A549 (cell line): ENCODE measurements around the gene ACO2. TPM values are rescaled to one million over a fixed set of nuclear protein-coding genes. Genes with fewer than 3 reads are reported as not detected.

ENCODE experiments used
- ATAC-seq, 2 experiments: fragments of 200-7000 bp in 1 of 2; fragments of >200 bp in 1 of 2; cut with Nextera tagmentation in 1 of 2; cut with Tn5 transposase in 1 of 2; 3 replicates each; pipeline versions ENCODE4 v1.8.0 to v1.9.1; 2018 to 2020; ENCODE audit warnings: mild to moderate bottlenecking in 1 of 2, moderate library complexity in 1 of 2
- CTCF ChIA-PET: fragments of 300-600 bp; sonication (Branson Sonifier 250); formaldehyde crosslinking; extraction: SDS; loops from one replicate; lab custom pipeline; 2021; ENCODE audit warnings: antibody characterized with exemption, inconsistent platforms; lab: Yijun Ruan, JAX
- POLR2A ChIA-PET: fragments of 350-600 bp; formaldehyde crosslinking; extraction: SDS; loops from one replicate; lab custom pipeline; 2021; ENCODE audit warnings: antibody characterized with exemption, inconsistent platforms; lab: Yijun Ruan, JAX
- DNase-seq, 2 experiments: peaks; one replicate each; pipeline versions ENCODE4 v3.0.0 to v3.0.0-alpha.2; 2011 to 2016; ENCODE audit warnings: low read depth in 1 of 2, low spot score in 1 of 2
- FAIRE-seq: peaks from 2 replicates; lab custom pipeline; 2011; peaks lifted over from hg19 to GRCh38; lab: Jason Lieb, UNC
- H3K27ac ChIP-seq, 2 experiments: fragments of >200 bp; sonication (Bioruptor Twin); formaldehyde crosslinking; 3 replicates each; pipeline ENCODE4 v1.5.1; 2016 to 2017
- H3K4me1 ChIP-seq: fragments of >200 bp; sonication (Bioruptor Twin); formaldehyde crosslinking; 3 replicates; pipeline ENCODE4 v1.6.1; 2016
- H3K4me2 ChIP-seq: fragments of >200 bp; sonication (Bioruptor Twin); formaldehyde crosslinking; 3 replicates; pipeline ENCODE4 v1.6.1; 2016
- H3K4me3 ChIP-seq: fragments of >200 bp; sonication (Bioruptor Twin); formaldehyde crosslinking; 3 replicates; pipeline ENCODE4 v1.5.1; 2016
- H3K9me3 ChIP-seq: fragments of >200 bp; sonication (Bioruptor Twin); formaldehyde crosslinking; 3 replicates; pipeline ENCODE4 v1.6.1; 2016
- CBX2 ChIP-seq: fragments of 200-600 bp; sonication (generic); IDR thresholded peaks from 2 replicates; pipeline ENCODE4 v1.6.1; 2016; ENCODE audit warnings: low read depth, mild to moderate bottlenecking, borderline replicate concordance
- CBX8 ChIP-seq: fragments of 200-600 bp; sonication (generic); IDR thresholded peaks from 2 replicates; pipeline ENCODE4 v1.6.1; 2016
- CEBPB ChIP-seq, 2 experiments: fragments of >200 bp in 1 of 2; sonication (Bioruptor Twin) in 1 of 2; formaldehyde crosslinking in 1 of 2; IDR thresholded peaks; 2 replicates each; pipeline ENCODE4 v1.6.1; 2012 to 2016
- CHD4 ChIP-seq: fragments of 200-600 bp; sonication (generic); IDR thresholded peaks from 2 replicates; pipeline ENCODE4 v1.6.1; 2016; ENCODE audit warnings: antibody characterized with exemption, mild to moderate bottlenecking, borderline replicate concordance
- CTCF ChIP-seq: fragments of >200 bp; sonication (Bioruptor Twin); formaldehyde crosslinking; IDR thresholded peaks from 3 replicates; pipeline ENCODE4 v1.5.1; 2016
- FOXS1 ChIP-seq: fragments of 250-450 bp; sonication (Bioruptor Pico); IDR thresholded peaks from 2 replicates; pipeline ENCODE4 v1.5.0; 2020; ENCODE audit warnings: mild to moderate bottlenecking, moderate library complexity
- GATA3 ChIP-seq: IDR thresholded peaks from 2 replicates; pipeline ENCODE4 v1.6.1; 2012; ENCODE audit warnings: borderline replicate concordance
- HDAC2 ChIP-seq: fragments of 200-600 bp; sonication (generic); IDR thresholded peaks from 2 replicates; pipeline ENCODE4 v1.6.1; 2016
- HOXA7 ChIP-seq: fragments of 250-450 bp; sonication (Bioruptor Pico); IDR thresholded peaks from 2 replicates; pipeline ENCODE4 v1.5.0; 2020; ENCODE audit warnings: mild to moderate bottlenecking, moderate library complexity
- HOXB13 ChIP-seq: fragments of 250-450 bp; sonication (Bioruptor Pico); IDR thresholded peaks from 2 replicates; pipeline ENCODE4 v1.5.0; 2020; ENCODE audit warnings: low read depth, mild to moderate bottlenecking, moderate library complexity
- HOXB5 ChIP-seq: fragments of 250-450 bp; sonication (Bioruptor Pico); IDR thresholded peaks from 2 replicates; pipeline ENCODE4 v1.5.0; 2020; ENCODE audit warnings: mild to moderate bottlenecking, moderate library complexity
- KDM1A ChIP-seq: fragments of 200-600 bp; sonication (generic); IDR thresholded peaks from 2 replicates; pipeline ENCODE4 v1.6.1; 2016; ENCODE audit warnings: low read depth, mild to moderate bottlenecking
- MAFK ChIP-seq: fragments of 450-650 bp; IDR thresholded peaks from 2 replicates; pipeline ENCODE4 v1.6.1; 2014; ENCODE audit not compliant: partially characterized antibody
- MAZ ChIP-seq: fragments of 150-350 bp; IDR thresholded peaks from 2 replicates; pipeline ENCODE4 v1.6.1; 2014; ENCODE audit warnings: antibody characterized with exemption, low read depth, low read length, borderline replicate concordance
- MYC ChIP-seq: IDR thresholded peaks from 2 replicates; pipeline ENCODE4 v1.6.1; 2012; ENCODE audit warnings: mild to moderate bottlenecking, inconsistent platforms, low read length, improper control_type of control experiment, borderline replicate concordance
- NPAS2 ChIP-seq: fragments of 250-450 bp; sonication (Bioruptor Pico); IDR thresholded peaks from 2 replicates; pipeline ENCODE4 v1.8.0; 2022; ENCODE audit warnings: mild to moderate bottlenecking, moderate library complexity, borderline replicate concordance
- PHF8 ChIP-seq: fragments of 200-600 bp; sonication (generic); IDR thresholded peaks from 2 replicates; pipeline ENCODE4 v1.6.1; 2016; ENCODE audit warnings: low read depth, mild to moderate bottlenecking, antibody characterized with exemption, moderate library complexity, borderline replicate concordance
- POLR2A ChIP-seq: IDR thresholded peaks from 2 replicates; pipeline ENCODE4 v1.6.1; 2012; ENCODE audit warnings: mild to moderate bottlenecking, low read length
- RAD21 ChIP-seq, 2 experiments: fragments of >200 bp in 1 of 2; sonication (Bioruptor Twin) in 1 of 2; formaldehyde crosslinking in 1 of 2; IDR thresholded peaks in 1 of 2; conservative IDR thresholded peaks in 1 of 2; 2 replicates in 1 of 2; 3 replicates in 1 of 2; pipeline ENCODE4 v1.6.1; 2012 to 2018; ENCODE audit warnings: inconsistent platforms in 1 of 2
- RCOR1 ChIP-seq: fragments of 150-350 bp; IDR thresholded peaks from 2 replicates; pipeline ENCODE4 v1.6.1; 2014; ENCODE audit warnings: antibody characterized with exemption, low read length, low read depth
- RNF2 ChIP-seq: fragments of 200-600 bp; sonication (generic); IDR thresholded peaks from 2 replicates; pipeline ENCODE4 v1.6.1; 2016; ENCODE audit warnings: low read depth, mild to moderate bottlenecking, antibody characterized with exemption, moderate library complexity, borderline replicate concordance
- SMC3 ChIP-seq: fragments of >200 bp; sonication (Bioruptor Twin); formaldehyde crosslinking; IDR thresholded peaks from 3 replicates; pipeline ENCODE4 v1.6.1; 2018; ENCODE audit warnings: inconsistent platforms
- TFCP2L1 ChIP-seq: fragments of 250-450 bp; sonication (Bioruptor Pico); IDR thresholded peaks from 2 replicates; pipeline ENCODE4 v1.5.0; 2021; ENCODE audit warnings: mild to moderate bottlenecking
- USF2 ChIP-seq: fragments of 450-650 bp; IDR thresholded peaks from 2 replicates; pipeline ENCODE4 v1.6.1; 2014; ENCODE audit warnings: antibody characterized with exemption
- ZFP36 ChIP-seq: fragments of 450-650 bp; IDR thresholded peaks from 2 replicates; pipeline ENCODE4 v1.6.1; 2014; ENCODE audit warnings: borderline replicate concordance; ENCODE audit not compliant: partially characterized antibody
- ZNF302 ChIP-seq: fragments of 250-450 bp; sonication (Bioruptor Pico); IDR thresholded peaks from 2 replicates; pipeline ENCODE4 v1.9.0; 2021; ENCODE audit warnings: inconsistent platforms, mild to moderate bottlenecking, moderate library complexity
- ZSCAN20 ChIP-seq: fragments of 250-450 bp; sonication (Bioruptor Pico); IDR thresholded peaks from 2 replicates; pipeline ENCODE4 v1.8.0; 2022; ENCODE audit warnings: mild to moderate bottlenecking, moderate library complexity
- WGBS: methylation state at CpG from one replicate; pipeline ENCODE4 v1.1.6; 2017; ENCODE audit errors: missing lambda C conversion rate; 5-methylcytosine and 5-hydroxymethylcytosine counted together
- polyA plus RNA-seq, 4 experiments: library from polyadenylated mRNA; depleted of rRNA in 3 of 4; stranded (reverse); fragments of >200 nt; fragmentation: RNase III in 1 of 4; extraction: RNeasy Plus Mini Kit Qiagen cat#74134 plus additional on column Dnase treatment in 1 of 4; gene quantifications; 2 replicates in 3 of 4; 3 replicates in 1 of 4; pipeline ENCODE4 v1.2.3, GENCODE V29; 2011 to 2017
- TF ChIP-seq, protein P1 (sequence below): fragments of 250-450 bp; sonication (Bioruptor Pico); IDR thresholded peaks from 2 replicates; pipeline ENCODE4 v1.5.0; 2021; ENCODE audit warnings: mild to moderate bottlenecking, moderate library complexity, borderline replicate concordance
- TF ChIP-seq, protein P2 (sequence below): fragments of 150-350 bp; IDR thresholded peaks from 2 replicates; pipeline ENCODE4 v1.6.1; 2014; ENCODE audit warnings: low read depth, mild to moderate bottlenecking, low read length
- TF ChIP-seq, protein P3 (sequence below): fragments of >200 bp; sonication (Bioruptor Twin); formaldehyde crosslinking; IDR thresholded peaks from 2 replicates; pipeline ENCODE4 v1.6.1; 2016

The ACO2 gene
- polyA plus RNA-seq, 2 of the 4 experiments (the other 2 are of a cell fraction) = 30.7 to 43.7 TPM

- peak; percentile 60 to 72 for DNase-seq
- Histone ChIP-seq H3K4me3 (no peak overlapping the region), H3K27ac (no peak overlapping the region), H3K4me2 (no peak overlapping the region), H3K9me3 (no peaks in the 10 kb centered on the region), H3K4me1 (no peaks in the 10 kb centered on the region)
- POLR2A ChIA-PET = interaction anchor here (0.5 to 1.0 kb wide), 2 partner anchors 13 to 68 kb away, joined by 3 to 5 read pairs; partner anchors contain the start of gene PMM1
- WGBS = 60% methylated on average over 6 of the region's 9 CpGs
- peak; percentile 89 for ATAC-seq
- no peak for FAIRE-seq
- CTCF ChIA-PET = interaction anchor here (0.6 to 2.9 kb wide), 15 partner anchors 8 to 97 kb away, joined by 3 to 12 read pairs (median 5); partner anchors contain the start of genes CSDC2, PMM1 and POLR3H
- TF ChIP-seq, protein P1, sequence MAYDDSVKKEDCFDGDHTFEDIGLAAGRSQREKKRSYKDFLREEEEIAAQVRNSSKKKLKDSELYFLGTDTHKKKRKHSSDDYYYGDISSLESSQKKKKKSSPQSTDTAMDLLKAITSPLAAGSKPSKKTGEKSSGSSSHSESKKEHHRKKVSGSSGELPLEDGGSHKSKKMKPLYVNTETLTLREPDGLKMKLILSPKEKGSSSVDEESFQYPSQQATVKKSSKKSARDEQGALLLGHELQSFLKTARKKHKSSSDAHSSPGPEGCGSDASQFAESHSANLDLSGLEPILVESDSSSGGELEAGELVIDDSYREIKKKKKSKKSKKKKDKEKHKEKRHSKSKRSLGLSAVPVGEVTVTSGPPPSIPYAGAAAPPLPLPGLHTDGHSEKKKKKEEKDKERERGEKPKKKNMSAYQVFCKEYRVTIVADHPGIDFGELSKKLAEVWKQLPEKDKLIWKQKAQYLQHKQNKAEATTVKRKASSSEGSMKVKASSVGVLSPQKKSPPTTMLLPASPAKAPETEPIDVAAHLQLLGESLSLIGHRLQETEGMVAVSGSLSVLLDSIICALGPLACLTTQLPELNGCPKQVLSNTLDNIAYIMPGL (CRISPR knock-in tag) = no peak
- TF ChIP-seq CEBPB (IDR thresholded peaks at IDR 0.05) = no peak
- no peak for TF ChIP-seq CBX8
- TF ChIP-seq ZSCAN20 = no peak
- no peak for TF ChIP-seq MAFK
- TF ChIP-seq USF2 = no peak
- no peak for TF ChIP-seq MAZ
- TF ChIP-seq RCOR1 = no peak
- TF ChIP-seq FOXS1 (CRISPR knock-in tag) = no peak
- no peak for TF ChIP-seq HOXA7
- no peak for TF ChIP-seq HDAC2
- TF ChIP-seq HOXB13 = no peak
- TF ChIP-seq CTCF = peak; percentile 56
- peak; percentile 73 for TF ChIP-seq SMC3
- no peak for TF ChIP-seq RNF2
- no peak for TF ChIP-seq POLR2A
- TF ChIP-seq ZFP36 = no peak
- TF ChIP-seq, protein P2, sequence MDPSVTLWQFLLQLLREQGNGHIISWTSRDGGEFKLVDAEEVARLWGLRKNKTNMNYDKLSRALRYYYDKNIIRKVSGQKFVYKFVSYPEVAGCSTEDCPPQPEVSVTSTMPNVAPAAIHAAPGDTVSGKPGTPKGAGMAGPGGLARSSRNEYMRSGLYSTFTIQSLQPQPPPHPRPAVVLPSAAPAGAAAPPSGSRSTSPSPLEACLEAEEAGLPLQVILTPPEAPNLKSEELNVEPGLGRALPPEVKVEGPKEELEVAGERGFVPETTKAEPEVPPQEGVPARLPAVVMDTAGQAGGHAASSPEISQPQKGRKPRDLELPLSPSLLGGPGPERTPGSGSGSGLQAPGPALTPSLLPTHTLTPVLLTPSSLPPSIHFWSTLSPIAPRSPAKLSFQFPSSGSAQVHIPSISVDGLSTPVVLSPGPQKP = no peak
- peak; percentile 61 to 74 for TF ChIP-seq RAD21 (conservative IDR thresholded peaks at IDR 0.05 in 1 of 2, IDR thresholded peaks at IDR 0.05 in 1 of 2)
- no peak for TF ChIP-seq GATA3
- TF ChIP-seq CHD4 = no peak
- no peak for TF ChIP-seq NPAS2
These were observed 108.0 kb downstream of the ACO2 start for GRCh38 chr22:41576877-41577276.

DNA sequence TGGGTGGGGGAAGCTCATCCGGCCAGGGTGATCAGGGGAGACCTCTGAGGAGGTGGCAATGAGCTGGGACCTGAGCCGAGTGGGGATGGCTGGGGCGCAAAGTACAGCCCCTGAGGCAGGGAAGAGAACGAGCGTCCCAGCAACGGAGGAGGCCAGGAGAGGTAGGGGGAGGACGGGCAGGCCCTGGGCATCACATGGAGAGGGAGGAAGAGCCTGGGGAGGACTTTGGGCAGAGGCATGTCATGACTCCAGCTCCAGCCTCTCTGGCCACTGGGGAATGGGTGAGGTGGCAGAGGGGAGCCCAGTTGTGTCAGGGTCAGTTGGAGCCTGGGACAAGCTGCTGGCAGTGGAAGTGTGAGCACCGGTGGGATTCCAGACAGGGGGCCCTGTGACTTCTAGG, 109.2 kb downstream of the ACO2 start:
- POLR2A ChIA-PET = interaction anchor here (2.4 kb wide), 1 partner anchor 12 kb away, joined by 12 read pairs; the partner anchor contains the start of gene PMM1
- Histone ChIP-seq H3K9me3 (no peaks in the 10 kb centered on the region), H3K4me3 (no peak overlapping the region), H3K27ac (no peak overlapping the region), H3K4me1 (no peaks in the 10 kb centered on the region), H3K4me2 (no peak overlapping the region)
- DNase-seq (no peak), FAIRE-seq (no peak), ATAC-seq (no peak)
- WGBS = 88% methylated on average over 8 of the region's 8 CpGs
- CTCF ChIA-PET = interaction anchor here (0.7 to 2.9 kb wide), 9 partner anchors 8 to 34 kb away, joined by 3 to 12 read pairs (median 5); partner anchors contain the start of gene POLR3H
- TF ChIP-seq PHF8 (no peak), TFCP2L1 (CRISPR knock-in tag) (no peak), HOXB5 (CRISPR knock-in tag) (no peak), ZNF302 (CRISPR knock-in tag) (no peak), CBX2 (no peak), CTCF (no peak), ZSCAN20 (no peak), KDM1A (no peak), MYC (no peak), SMC3 (no peak), CBX8 (no peak), HOXA7 (no peak)
- TF ChIP-seq, protein P3, sequence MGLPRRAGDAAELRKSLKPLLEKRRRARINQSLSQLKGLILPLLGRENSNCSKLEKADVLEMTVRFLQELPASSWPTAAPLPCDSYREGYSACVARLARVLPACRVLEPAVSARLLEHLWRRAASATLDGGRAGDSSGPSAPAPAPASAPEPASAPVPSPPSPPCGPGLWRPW = no peak
